Activated CD4-positive, alpha-beta T cell treated with anti-CD3 and anti-CD28 coated beads, Interleukin-2, amount 50 U/mL, for 1 hour (primary cell): ENCODE results near the gene MRPL10.
"Not testable (repeated sequence)": the region's sequence is repeated elsewhere in the genome, so short reads cannot be mapped to it uniquely, and the experiment has no call there.

Experiments used
- DNase-seq: peaks from one replicate; pipeline ENCODE4 v3.0.0-alpha.2; 2020

The MRPL10 gene

GRCh38 chr17:47789611-47790561, 41.5 kb downstream of the MRPL10 start:
- peak; percentile 38 for DNase-seq

GRCh38 chr17:47785538-47786123, 45.7 kb downstream of the MRPL10 start:
- no peak for DNase-seq

DNA sequence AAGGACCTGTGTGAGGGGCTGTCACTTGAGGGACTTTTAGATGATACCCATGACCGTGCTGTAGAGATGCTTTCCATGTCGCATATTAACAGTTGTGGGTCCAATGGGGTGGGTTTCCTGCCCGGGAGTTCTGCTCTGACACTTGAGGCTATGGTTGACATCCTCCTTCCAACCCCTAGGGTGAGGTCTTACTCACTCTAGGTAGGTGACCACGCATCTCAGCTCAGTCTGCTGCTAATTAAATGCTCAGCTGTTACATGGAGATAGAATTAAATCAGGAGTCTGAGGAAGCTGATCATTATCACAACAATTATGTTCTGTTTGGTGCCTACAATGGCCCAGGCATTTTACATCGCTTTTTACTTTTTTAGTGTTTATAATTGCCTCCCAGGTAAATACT, 49.9 kb downstream of the MRPL10 start:
- DNase-seq, result no peak

- no peak for DNase-seq
These were observed 53.1 kb downstream of the MRPL10 start for GRCh38 chr17:47778184-47778635.

DNA sequence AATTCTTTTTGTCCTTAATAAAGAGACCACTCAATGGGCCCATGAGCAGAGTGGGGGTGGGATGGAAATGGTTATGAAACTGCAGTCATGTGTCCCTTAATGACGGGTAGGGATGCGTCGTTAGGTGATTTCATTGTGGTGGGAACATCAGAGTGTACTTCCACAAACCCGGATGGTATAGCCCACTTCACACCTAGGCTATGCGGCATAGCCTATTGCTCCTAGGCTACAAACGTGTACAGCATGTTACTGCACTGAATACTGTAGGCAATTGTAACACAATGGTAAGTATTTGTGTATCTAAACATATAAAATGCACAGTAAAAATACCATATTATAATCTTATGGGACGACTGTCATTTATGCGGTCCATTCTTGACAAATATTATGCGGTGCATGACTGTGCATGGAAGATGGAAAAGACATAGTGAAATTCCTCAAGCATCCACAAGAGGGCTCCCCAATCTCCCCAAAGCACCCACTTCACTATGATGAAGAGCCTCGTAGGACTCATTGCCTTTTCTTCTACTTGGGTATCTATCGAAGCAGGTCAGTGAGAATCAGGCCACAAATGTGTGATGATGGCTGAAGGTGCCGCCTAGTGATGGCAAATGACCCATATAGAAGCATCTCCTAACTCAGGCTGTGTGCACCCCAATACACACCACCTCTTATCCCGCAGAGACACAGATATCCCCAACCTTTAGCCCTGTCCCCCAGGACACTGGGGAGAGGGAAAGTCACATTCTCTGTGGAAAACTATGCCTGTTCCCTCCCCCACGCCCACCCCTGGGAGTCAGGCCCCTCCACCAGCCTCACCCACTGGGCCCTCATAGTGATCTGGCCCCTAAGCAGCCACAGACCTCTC, 54.8 kb downstream of the MRPL10 start:
- DNase-seq, result peak; percentile 31

DNA sequence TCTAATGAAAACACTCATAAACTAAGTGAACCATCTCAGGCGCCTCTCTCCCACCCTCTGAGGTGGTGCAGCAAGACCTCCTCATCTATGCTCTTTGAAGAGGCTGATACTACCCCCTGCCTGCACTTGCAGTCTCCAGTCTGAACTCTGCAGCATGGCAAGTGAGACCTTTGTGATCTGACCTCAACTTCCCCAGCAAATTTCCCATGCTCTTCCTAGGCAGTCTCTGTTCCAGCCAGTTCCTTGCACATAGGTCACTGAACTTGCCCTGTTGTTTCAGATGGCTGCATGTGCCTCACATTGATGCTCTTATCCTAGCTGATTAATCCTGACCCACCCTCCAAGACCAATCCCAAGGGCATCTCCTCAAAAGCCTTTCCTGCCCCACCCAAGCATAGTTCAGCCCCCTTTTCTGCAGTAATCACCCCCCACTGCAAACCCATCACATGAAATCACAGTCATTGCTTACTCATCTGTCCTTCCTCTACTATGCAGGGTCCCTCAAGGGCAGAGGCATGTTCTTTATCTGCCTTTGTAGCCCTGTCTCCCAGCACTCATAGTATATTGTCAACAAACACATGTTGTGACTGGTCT, 56.3 kb downstream of the MRPL10 start:
- no peak for DNase-seq

DNA sequence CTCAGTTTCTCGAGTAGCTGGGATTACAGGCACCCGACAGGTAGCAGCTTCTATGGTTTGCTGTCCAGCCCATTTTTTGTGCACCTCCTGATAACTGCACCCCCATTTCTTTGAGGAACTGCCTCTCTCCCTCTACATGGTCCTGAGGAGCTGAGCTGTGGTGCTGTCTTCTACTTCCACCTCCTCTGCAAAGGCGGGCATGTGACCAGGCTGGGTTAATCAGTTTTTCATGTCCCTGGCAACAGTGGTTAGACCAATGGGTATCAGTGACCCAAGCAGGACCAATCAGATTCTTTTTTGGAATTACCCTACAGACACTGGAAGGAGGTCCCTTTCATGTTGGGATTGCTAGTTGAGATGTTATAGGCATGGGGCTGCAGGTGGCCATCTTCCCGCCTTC, 57.0 kb downstream of the MRPL10 start:
- DNase-seq, result no peak

GRCh38 chr17:47773649-47774048, 57.7 kb downstream of the MRPL10 start:
- not testable (repeated sequence) for DNase-seq
